ENCODE data around the gene WDFY4. TPM values are rescaled to one million over a fixed set of nuclear protein-coding genes. Genes with fewer than 3 reads are reported as not detected.

Gene WDFY4
- total and polyA plus RNA-seq, 2 of the 4 experiments (the other 2 are of a cell fraction), result not detected

GRCh38 chr10:48720611-48721010, 35.9 kb downstream of the WDFY4 start:
- Histone ChIP-seq H3K23ac (ENCODE audit: low read depth, low read length) (no peak overlapping the region), H2BK15ac (ENCODE audit: low read depth, low read length) (no peak overlapping the region), H3K4me3 (ENCODE audit: insufficient read depth, low read depth, low read length) (no peak overlapping the region), H4K91ac (ENCODE audit: insufficient read depth, low read depth, low read length) (no peak overlapping the region), H3K4ac (ENCODE audit: low read depth, low read length) (no peak overlapping the region), H3K36me3 (ENCODE audit: control insufficient read depth, insufficient read depth, low read length) (no peaks in the 10 kb centered on the region), H3K18ac (ENCODE audit: low read depth, low read length) (no peak overlapping the region), H3K9me1 (ENCODE audit: insufficient read depth, low read length) (no peaks in the 10 kb centered on the region), H3K14ac (replicated peaks; ENCODE audit: low read depth, low read length) (no peak overlapping the region), H4K5ac (ENCODE audit: low read depth, low read length) (no peak overlapping the region), H3K9ac (ENCODE audit: low read depth, low read length) (no peak overlapping the region), H3K27ac (ENCODE audit: insufficient read depth, low read length) (no peak overlapping the region), H3K4me2 (ENCODE audit: low read depth, low read length) (no peak overlapping the region), H3K27me3 (ENCODE audit: control insufficient read depth, insufficient read depth, low read length) (peaks cover 9% of the 10 kb centered on the region), H2BK20ac (ENCODE audit: low read depth, low read length) (no peak overlapping the region), H2AFZ (replicated peaks; ENCODE audit: low read length, poor library complexity) (peak overlapping the region; percentile 44), H2AK9ac (replicated peaks; ENCODE audit: low read depth, low read length, poor library complexity) (no peak overlapping the region), H2BK5ac (ENCODE audit: low read depth, low read length, poor library complexity, severe bottlenecking) (no peak overlapping the region), H3K9me3 (ENCODE audit: control insufficient read depth, insufficient read depth, low read length) (no peaks in the 10 kb centered on the region), H3K4me1 (ENCODE audit: control insufficient read depth, insufficient read depth, low read length) (no peaks in the 10 kb centered on the region), H4K8ac (ENCODE audit: low read depth in 2 of 2, low read length in 2 of 2) (no peak overlapping the region), H4K20me1 (ENCODE audit: insufficient read depth, low read length) (no peaks in the 10 kb centered on the region), H2AK5ac (ENCODE audit: low read depth, low read length) (no peak overlapping the region), H2BK120ac (ENCODE audit: low read depth, low read length) (no peak overlapping the region), H3K56ac (ENCODE audit: extremely low read depth, insufficient read depth, low read length) (no peak overlapping the region), H3K79me1 (ENCODE audit: low read depth in 1 of 2, low read length in 2 of 2) (no peaks in the 10 kb centered on the region)
- dilution Hi-C loops (cut with HindIII; ENCODE audit: low sequenced_read_pairs, unreplicated experiment) (no loop called here), intact Hi-C loops (cut with micrococcal nuclease) (no loop called here), in situ Hi-C loops (cut with MboI; ENCODE audit: low sequenced_read_pairs) (no loop called here)
- TF ChIP-seq RCOR1 (IDR thresholded peaks at IDR 0.05; ENCODE audit: insufficient replicate concordance, low read length) (no peak), POLR2A (IDR thresholded peaks at IDR 0.05; ENCODE audit: low read depth, low read length) (no peak), CEBPB (IDR thresholded peaks at IDR 0.05; ENCODE audit: low read depth, low read length) (no peak), MAFK (IDR thresholded peaks at IDR 0.05; ENCODE audit: low read depth, low read length) (no peak)
- CTCF ChIA-PET, result no interaction called here
- 88% methylated on average over 1 of the region's 5 CpGs; no CpG with 5 or more reads in 1 of the 2 experiments for WGBS, 2 experiments (ENCODE audit: extremely low coverage in 2 of 2, insufficient read length in 1 of 2)
- DNase-seq, result no peak
- POLR2A ChIA-PET (ENCODE audit: unreplicated experiment), result no interaction called here
- ATAC-seq (ENCODE audit: low read depth), result no peak
- BruUV-seq (replicated peaks), result no TSS peak

All from IMR-90 (cell line).